PC-3 (cell line): Measurements from ENCODE around the gene CCDC180. TPM values are rescaled to one million over a fixed set of nuclear protein-coding genes. Genes with fewer than 3 reads are reported as not detected.

Experiments
- ATAC-seq: fragments of 200-7000 bp; cut with Tn5 transposase; 2 replicates; pipeline ENCODE4 v1.9.1; 2020; ENCODE audit warnings: mild to moderate bottlenecking, moderate library complexity
- BruUV-seq: library from RNA; stranded (reverse); fragments of 400-500 nt; replicated peaks from 2 replicates; lab custom pipeline; 2021; lab: Mats Ljungman, UMichigan
- CTCF ChIA-PET: fragments of 300-600 bp; sonication (Branson Sonifier 250); formaldehyde crosslinking; loops from one replicate; lab custom pipeline; 2022; ENCODE audit warnings: antibody characterized with exemption; lab: Charles Lee
- POLR2A ChIA-PET: fragments of 300-600 bp; sonication (Branson Sonifier 250); formaldehyde crosslinking; loops from one replicate; lab custom pipeline; 2022; ENCODE audit warnings: antibody characterized with exemption; ENCODE audit not compliant: unreplicated experiment; lab: Charles Lee
- DNase-seq: peaks from one replicate; pipeline ENCODE4 v3.0.0-alpha.2; 2015
- H2AFZ ChIP-seq: fragments of 300-600 bp; sonication (generic); 2 replicates; pipeline ENCODE4 v1.6.0; 2016; ENCODE audit warnings: antibody characterized with exemption, low read length
- H3F3A ChIP-seq: fragments of 300-600 bp; sonication (generic); one replicate; pipeline ENCODE4 v1.6.0; 2017; ENCODE audit warnings: antibody characterized with exemption, low read length, control low read depth, mild to moderate bottlenecking; ENCODE audit not compliant: unreplicated experiment
- H3K27ac ChIP-seq: fragments of 300-600 bp; sonication (generic); 2 replicates; pipeline ENCODE4 v1.5.1; 2016; ENCODE audit warnings: mild to moderate bottlenecking, low read length
- H3K27me3 ChIP-seq: fragments of 300-600 bp; sonication (generic); 2 replicates; pipeline ENCODE4 v1.6.1; 2016; ENCODE audit warnings: low read length, mixed read lengths
- H3K36me3 ChIP-seq: fragments of 300-600 bp; sonication (generic); 2 replicates; pipeline ENCODE4 v1.6.1; 2016; ENCODE audit warnings: low read depth, mixed run types, low read length, mixed read lengths
- H3K4me1 ChIP-seq: fragments of 300-600 bp; sonication (generic); 2 replicates; pipeline ENCODE4 v1.5.1; 2016; ENCODE audit warnings: low read length; ENCODE audit not compliant: insufficient read depth
- H3K4me2 ChIP-seq: fragments of 300-600 bp; sonication (generic); 2 replicates; pipeline ENCODE4 v1.6.0; 2016; ENCODE audit warnings: low read length
- H3K4me3 ChIP-seq: fragments of 300-600 bp; sonication (generic); 2 replicates; pipeline ENCODE4 v1.5.1; 2016; ENCODE audit warnings: mild to moderate bottlenecking, low read length, mixed read lengths
- H3K79me2 ChIP-seq: fragments of 300-600 bp; sonication (generic); 2 replicates; pipeline ENCODE4 v1.6.1; 2017; ENCODE audit warnings: low read length, mixed read lengths
- H3K9ac ChIP-seq: fragments of 300-600 bp; sonication (generic); 2 replicates; pipeline ENCODE4 v1.6.0; 2016; ENCODE audit warnings: mild to moderate bottlenecking, low read length
- H3K9me2 ChIP-seq: fragments of 300-600 bp; sonication (generic); replicated peaks from 2 replicates; pipeline ENCODE4 v1.6.1; 2016; ENCODE audit warnings: mixed run types, low read length, mixed read lengths
- H3K9me3 ChIP-seq: fragments of 300-600 bp; sonication (generic); 2 replicates; pipeline ENCODE4 v1.6.1; 2016; ENCODE audit warnings: low read length, mixed read lengths
- H4K20me1 ChIP-seq: fragments of 300-600 bp; sonication (generic); 2 replicates; pipeline ENCODE4 v1.6.1; 2016; ENCODE audit warnings: low read length, mixed read lengths
- CTCF ChIP-seq: fragments of 300-600 bp; sonication (generic); conservative IDR thresholded peaks from 2 replicates; pipeline ENCODE4 v1.5.1; 2017; ENCODE audit warnings: antibody characterized with exemption, low read depth, mild to moderate bottlenecking, low read length
- EZH2 ChIP-seq: fragments of 300-600 bp; sonication (generic); IDR thresholded peaks from one replicate; pipeline ENCODE4 v1.6.1; 2017; ENCODE audit warnings: antibody characterized with exemption, mild to moderate bottlenecking, low read length; ENCODE audit not compliant: unreplicated experiment
- EZH2phosphoT487 ChIP-seq: fragments of 300-600 bp; sonication (generic); IDR thresholded peaks from 2 replicates; pipeline ENCODE4 v1.6.1; 2018; ENCODE audit warnings: mild to moderate bottlenecking, antibody characterized with exemption, low read length, borderline replicate concordance
- intact Hi-C: fragments of 100-400 bp; cut with micrococcal nuclease; formaldehyde crosslinking; loops from 2 replicates; pipeline ENCODE4 v1.9.0; 2023
- total RNA-seq: library from RNA; depleted of rRNA; stranded (reverse); fragments of >200 nt; gene quantifications from 2 replicates; pipeline ENCODE4 v1.2.3, GENCODE V29; 2014

Gene CCDC180
- total RNA-seq, 1 experiment from 2014 or later = 0.55 TPM

GRCh38 chr9:97312556-97312955, 5.1 kb downstream of the CCDC180 start:
- ChIA-PET CTCF (no interaction called here), POLR2A (no interaction called here)
- BruUV-seq = no TSS peak

GRCh38 chr9:97313243-97313642, 5.8 kb downstream of the CCDC180 start:
- no peak for DNase-seq
- H3K27ac ChIP-seq = no peak overlapping the region
- H3F3A ChIP-seq = no peaks in the 10 kb centered on the region
- no peaks in the 10 kb centered on the region for H3K4me1 ChIP-seq
- H3K9me2 ChIP-seq = no peaks in the 10 kb centered on the region
- no peak for TF ChIP-seq EZH2phosphoT487
- H3K27me3 ChIP-seq = no peaks in the 10 kb centered on the region
- ChIA-PET POLR2A (no interaction called here), CTCF (no interaction called here)
- no peak overlapping the region for H3K9ac ChIP-seq
- ATAC-seq = no peak
- intact Hi-C loops = no loop called here
- no peak overlapping the region for H3K4me3 ChIP-seq
- H3K36me3 ChIP-seq = no peaks in the 10 kb centered on the region
- H3K79me2 ChIP-seq = no peaks in the 10 kb centered on the region
- no peak overlapping the region for H2AFZ ChIP-seq
- H3K9me3 ChIP-seq = no peaks in the 10 kb centered on the region
- H4K20me1 ChIP-seq = no peaks in the 10 kb centered on the region
- no TSS peak for BruUV-seq
- no peak overlapping the region for H3K4me2 ChIP-seq

More at GRCh38 chr9:97312556-97312955, 5.1 kb downstream of the CCDC180 start:
- TF ChIP-seq EZH2phosphoT487 = no peak
- no peak for TF ChIP-seq CTCF
- TF ChIP-seq EZH2 = no peak
- intact Hi-C loops = no loop called here
- no peaks in the 10 kb centered on the region for H3F3A ChIP-seq
- no peak overlapping the region for H3K27ac ChIP-seq
- no peaks in the 10 kb centered on the region for H3K36me3 ChIP-seq
- no peaks in the 10 kb centered on the region for H3K9me3 ChIP-seq
- H2AFZ ChIP-seq = no peak overlapping the region
- H3K9ac ChIP-seq = no peak overlapping the region
- no peaks in the 10 kb centered on the region for H4K20me1 ChIP-seq
- no peaks in the 10 kb centered on the region for H3K9me2 ChIP-seq
- no peaks in the 10 kb centered on the region for H3K4me1 ChIP-seq
- H3K4me2 ChIP-seq = no peak overlapping the region
- no peaks in the 10 kb centered on the region for H3K27me3 ChIP-seq
- DNase-seq = no peak
- ATAC-seq = no peak
- no peaks in the 10 kb centered on the region for H3K79me2 ChIP-seq
- H3K4me3 ChIP-seq = no peak overlapping the region

GRCh38 chr9:97313746-97314145, 6.3 kb downstream of the CCDC180 start:
- H3K4me1 ChIP-seq = no peaks in the 10 kb centered on the region
- H3K27me3 ChIP-seq = no peaks in the 10 kb centered on the region
- ATAC-seq (no peak), DNase-seq (no peak)
- no peaks in the 10 kb centered on the region for H3F3A ChIP-seq
- H2AFZ ChIP-seq = no peak overlapping the region
- no TSS peak for BruUV-seq
- H3K9me3 ChIP-seq = no peaks in the 10 kb centered on the region
- H3K36me3 ChIP-seq = no peaks in the 10 kb centered on the region
- ChIA-PET POLR2A (no interaction called here), CTCF (no interaction called here)
- H3K79me2 ChIP-seq = no peaks in the 10 kb centered on the region
- H3K9me2 ChIP-seq = no peaks in the 10 kb centered on the region
- H3K4me3 ChIP-seq = no peak overlapping the region
- TF ChIP-seq EZH2phosphoT487 (no peak), EZH2 (no peak), CTCF (no peak)
- intact Hi-C loops = no loop called here
- no peak overlapping the region for H3K4me2 ChIP-seq
- H3K27ac ChIP-seq = no peak overlapping the region
- no peaks in the 10 kb centered on the region for H4K20me1 ChIP-seq
- no peak overlapping the region for H3K9ac ChIP-seq
